ENCODE measurements around the gene TEF. TPM values are rescaled to one million over a fixed set of nuclear protein-coding genes. Genes with fewer than 3 reads are reported as not detected.

Gene TEF, protein sequence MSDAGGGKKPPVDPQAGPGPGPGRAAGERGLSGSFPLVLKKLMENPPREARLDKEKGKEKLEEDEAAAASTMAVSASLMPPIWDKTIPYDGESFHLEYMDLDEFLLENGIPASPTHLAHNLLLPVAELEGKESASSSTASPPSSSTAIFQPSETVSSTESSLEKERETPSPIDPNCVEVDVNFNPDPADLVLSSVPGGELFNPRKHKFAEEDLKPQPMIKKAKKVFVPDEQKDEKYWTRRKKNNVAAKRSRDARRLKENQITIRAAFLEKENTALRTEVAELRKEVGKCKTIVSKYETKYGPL
- 9.5 and 10.6 TPM in 2 replicates for total RNA-seq

DNA sequence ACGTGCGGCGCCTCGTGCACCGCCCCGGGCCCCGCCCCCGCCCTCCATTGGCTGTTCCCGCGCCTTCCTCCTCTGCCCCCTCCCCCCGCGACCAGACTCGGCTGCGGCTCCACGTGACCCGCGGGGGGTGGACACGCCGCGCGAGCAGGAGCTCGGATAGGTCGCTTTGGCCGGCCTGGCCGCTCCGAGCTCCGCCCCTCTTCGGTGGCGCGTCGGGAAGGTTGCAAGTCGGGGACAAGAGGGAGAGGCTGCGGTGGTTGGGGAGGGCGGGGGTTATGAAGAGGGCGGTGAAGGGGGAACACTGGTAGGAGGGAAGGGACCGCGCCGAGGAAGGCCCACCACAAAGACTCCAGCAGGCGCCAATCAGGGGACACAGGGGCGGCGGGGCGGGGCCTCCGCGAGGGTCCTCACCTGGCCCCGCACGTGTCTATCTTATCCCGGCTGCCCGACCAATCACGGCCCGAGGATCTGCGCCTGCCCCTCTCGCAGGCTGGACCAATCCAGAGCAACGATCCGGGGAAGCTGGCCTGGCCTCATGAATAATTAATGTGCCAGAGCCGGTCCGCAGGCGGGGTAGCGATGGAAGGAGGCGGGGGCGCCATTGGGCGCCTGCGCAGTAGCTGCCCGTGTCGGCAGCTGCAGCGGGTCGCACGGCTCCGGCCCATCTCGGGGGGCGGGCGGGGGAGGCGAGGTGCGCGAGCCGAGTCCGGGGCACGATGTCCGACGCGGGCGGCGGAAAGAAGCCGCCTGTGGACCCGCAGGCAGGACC, at the start of gene TEF:
Gene TEF (plus strand): TSS at position 614 of the 769 bp plus-strand sequence. CDS start 103 bp downstream, at position 717.

DNA sequence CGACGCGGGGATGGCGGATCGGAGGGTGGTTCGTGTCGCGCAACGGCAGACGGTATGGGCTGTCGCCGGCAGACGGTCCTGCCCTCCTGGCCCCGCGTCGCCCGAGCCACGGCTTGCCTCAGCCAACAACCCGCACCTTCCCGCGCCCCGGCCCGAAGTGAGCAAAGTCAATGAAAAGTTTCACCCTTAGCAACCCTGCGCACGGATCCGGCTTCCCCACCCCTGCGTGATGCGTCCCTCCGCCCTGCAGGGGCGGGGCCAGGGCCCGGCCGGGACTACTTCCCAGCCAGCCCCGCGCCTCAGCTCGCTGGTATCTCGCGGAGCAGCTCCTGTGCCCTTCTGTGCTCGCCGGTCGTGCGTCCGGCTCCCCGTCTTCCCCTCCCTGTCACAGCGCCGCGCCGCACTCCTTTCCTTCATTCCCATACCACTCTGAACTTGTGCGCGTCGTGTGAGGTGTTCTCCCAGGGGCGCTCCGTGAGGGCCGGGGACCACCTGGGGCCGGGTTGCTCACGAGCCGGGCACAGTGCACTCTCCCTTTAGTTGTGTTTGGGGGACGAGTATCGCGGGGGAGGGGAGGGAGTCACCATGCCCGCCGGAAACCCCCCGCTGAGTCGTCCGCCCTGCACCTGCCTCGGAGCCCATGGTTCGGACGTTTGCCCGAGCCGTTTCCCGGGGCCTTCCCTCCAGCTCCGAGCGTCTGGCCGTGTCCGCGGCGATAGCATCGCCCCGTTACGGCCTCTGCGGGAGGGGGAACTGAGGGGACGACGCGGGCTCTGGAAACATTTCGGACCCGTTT, 65.1 kb downstream of the TEF start, which contains the start of gene TOB2:
Gene TOB2 (minus strand): TSS at position 163 of the 796 bp plus-strand sequence. CDS start 9,456 bp downstream, outside the sequence.

Small RNA genes within 50 kb of the gene (small RNA-seq; reads per million reads assigned to genes)
- gene RNU6-495P: not detected

Other genes with a start within 250 kb of the TEF start
- gene L3MBTL2, start 176.6 kb upstream of the TEF start, total RNA-seq: 18.8 and 20.4 TPM in 2 replicates
- 0.78 and 1.5 TPM in 2 replicates for gene CHADL, start 141.0 kb upstream of the TEF start, total RNA-seq
- 41.6 and 57.7 TPM in 2 replicates for gene RANGAP1, start 95.8 kb upstream of the TEF start, total RNA-seq
- 48.1 and 52.4 TPM in 2 replicates for gene ZC3H7B, start 80.4 kb upstream of the TEF start, total RNA-seq
- 31.6 and 35.6 TPM in 2 replicates for gene TOB2, start 64.9 kb downstream of the TEF start, total RNA-seq
- gene PHF5A, start 86.8 kb downstream of the TEF start, total RNA-seq: 31.3 and 33.6 TPM in 2 replicates
- 46.8 and 52.7 TPM in 2 replicates for gene ACO2, start 87.2 kb downstream of the TEF start, total RNA-seq
- 19.1 and 21.7 TPM in 2 replicates for gene POLR3H, start 162.5 kb downstream of the TEF start, total RNA-seq
- gene CSDC2, start 179.1 kb downstream of the TEF start, total RNA-seq: 0.91 and 1.8 TPM in 2 replicates
- 21.0 and 26.8 TPM in 2 replicates for gene PMM1, start 207.9 kb downstream of the TEF start, total RNA-seq
- gene DESI1, start 239.1 kb downstream of the TEF start, total RNA-seq: 22.1 and 22.5 TPM in 2 replicates
- gene XRCC6, start 239.4 kb downstream of the TEF start, total RNA-seq: 280 and 286 TPM in 2 replicates

Data from articular chondrocyte of knee joint (primary cell).